NT2/D1 (cell line): ENCODE results near the gene GPR176.

Experiments
- YY1 ChIP-seq: IDR thresholded peaks from 2 replicates; pipeline ENCODE4 v1.6.1; 2011; ENCODE audit not compliant: insufficient read length, insufficient read depth
- ZNF274 ChIP-seq: IDR thresholded peaks from 2 replicates; pipeline ENCODE4 v1.6.1; 2011; ENCODE audit warnings: mild to moderate bottlenecking, low read depth, low read length

DNA sequence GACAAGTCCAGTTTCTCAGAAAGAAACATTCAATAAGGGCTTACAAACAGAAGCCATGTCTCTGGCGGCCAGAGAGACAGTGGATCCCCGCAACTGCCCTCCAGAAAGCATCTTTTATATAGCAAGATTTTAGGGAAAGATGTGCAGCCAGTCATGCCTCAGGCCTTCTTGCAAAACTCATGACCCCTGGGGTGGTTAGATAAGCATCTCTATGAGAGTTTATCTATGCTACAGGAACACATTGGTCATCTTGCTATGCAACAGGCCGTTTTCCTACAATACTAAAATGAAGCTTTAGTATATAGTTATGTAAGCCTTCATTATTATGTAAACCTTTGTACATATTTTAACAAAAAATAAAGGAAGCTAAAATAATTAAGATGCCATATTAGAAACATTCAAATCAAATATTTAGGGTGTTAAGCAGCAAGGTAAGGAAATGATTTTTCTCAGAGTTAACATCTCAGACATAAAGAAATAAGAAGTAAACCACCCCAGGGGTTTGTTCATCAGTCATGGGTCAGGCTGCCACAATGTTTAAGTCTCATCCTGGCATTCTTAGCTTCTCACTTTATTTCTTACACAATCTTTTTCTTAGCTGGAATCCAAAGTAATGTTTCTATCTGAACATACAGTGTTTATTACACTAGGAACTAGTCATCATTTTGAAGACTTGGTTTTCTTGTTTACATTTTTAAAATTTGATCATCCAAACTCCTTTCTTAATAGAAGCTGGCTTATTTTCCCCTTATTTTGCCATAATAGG lies 131.1 kb downstream of the GPR176 start:
- TF ChIP-seq YY1 (no peak), ZNF274 (no peak)
